ENCODE results near the gene POLR1A.

The POLR1A gene

DNA sequence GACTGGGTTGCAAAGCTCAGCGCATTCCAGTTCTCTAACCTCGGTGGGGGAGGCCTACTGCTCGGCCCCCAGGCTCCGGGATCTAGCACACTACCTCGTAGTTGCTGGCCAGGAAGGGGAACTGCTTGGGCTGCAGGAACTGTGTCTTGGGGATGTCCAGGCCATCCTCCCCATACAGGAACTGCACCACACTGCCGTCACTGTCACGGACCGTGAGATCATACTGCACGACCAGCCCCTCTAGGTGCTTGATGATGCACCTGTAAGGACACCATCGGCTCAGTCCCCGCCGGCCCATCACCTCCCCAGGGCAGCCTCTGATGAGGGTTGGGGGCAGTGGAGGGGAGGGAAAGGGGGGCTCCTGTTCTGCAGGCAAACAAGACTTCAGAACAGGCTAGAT lies 61.6 kb downstream of the POLR1A start:
- TF ChIP-seq ZNF549 (tag by site-specific recombination; IDR thresholded peaks at IDR 0.05) (no peak), ZNF391 (tag by site-specific recombination; IDR thresholded peaks at IDR 0.05; ENCODE audit: borderline replicate concordance, low read depth) (no peak), ZNF76 (tag by site-specific recombination; IDR thresholded peaks at IDR 0.05; ENCODE audit: borderline replicate concordance, low read depth) (no peak), ZBTB48 (tag by site-specific recombination; IDR thresholded peaks at IDR 0.05) (no peak), ZNF660 (tag by site-specific recombination; IDR thresholded peaks at IDR 0.05) (no peak), ZNF701 (tag by site-specific recombination; IDR thresholded peaks at IDR 0.05) (no peak), ZNF202 (tag by site-specific recombination; IDR thresholded peaks at IDR 0.05; ENCODE audit: borderline replicate concordance) (no peak), ZNF704 (tag by site-specific recombination; IDR thresholded peaks at IDR 0.05) (no peak), BCL11B (tag by site-specific recombination; IDR thresholded peaks at IDR 0.05; ENCODE audit: low read depth) (no peak), SP7 (tag by site-specific recombination; IDR thresholded peaks at IDR 0.05) (no peak), ZNF488 (tag by site-specific recombination; IDR thresholded peaks at IDR 0.05) (no peak), ZNF211 (tag by site-specific recombination; IDR thresholded peaks at IDR 0.05; ENCODE audit: low read depth) (no peak), ZBTB8A (tag by site-specific recombination; IDR thresholded peaks at IDR 0.05) (no peak), ZNF670 (tag by site-specific recombination; IDR thresholded peaks at IDR 0.05; ENCODE audit: low read depth) (no peak), SP2 (tag by site-specific recombination; IDR thresholded peaks at IDR 0.05) (no peak), ZNF624 (tag by site-specific recombination; IDR thresholded peaks at IDR 0.05) (no peak), ZNF239 (tag by site-specific recombination; IDR thresholded peaks at IDR 0.05) (no peak)
- TF ChIP-seq, protein P1, sequence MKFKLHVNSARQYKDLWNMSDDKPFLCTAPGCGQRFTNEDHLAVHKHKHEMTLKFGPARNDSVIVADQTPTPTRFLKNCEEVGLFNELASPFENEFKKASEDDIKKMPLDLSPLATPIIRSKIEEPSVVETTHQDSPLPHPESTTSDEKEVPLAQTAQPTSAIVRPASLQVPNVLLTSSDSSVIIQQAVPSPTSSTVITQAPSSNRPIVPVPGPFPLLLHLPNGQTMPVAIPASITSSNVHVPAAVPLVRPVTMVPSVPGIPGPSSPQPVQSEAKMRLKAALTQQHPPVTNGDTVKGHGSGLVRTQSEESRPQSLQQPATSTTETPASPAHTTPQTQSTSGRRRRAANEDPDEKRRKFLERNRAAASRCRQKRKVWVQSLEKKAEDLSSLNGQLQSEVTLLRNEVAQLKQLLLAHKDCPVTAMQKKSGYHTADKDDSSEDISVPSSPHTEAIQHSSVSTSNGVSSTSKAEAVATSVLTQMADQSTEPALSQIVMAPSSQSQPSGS (tag by site-specific recombination; IDR thresholded peaks at IDR 0.05; ENCODE audit: low read depth) = no peak
- no peaks in the 10 kb centered on the region for H3K9me3 ChIP-seq (ENCODE audit: control insufficient read depth, insufficient read depth, low read depth, low read length)
- peaks cover 24 to 100% of the 10 kb centered on the region in 2 experiments for H3K36me3 ChIP-seq (ENCODE audit: control insufficient read depth in 2 of 2, insufficient read depth in 1 of 2, low read length in 2 of 2)
- POLR2A ChIA-PET = no interaction called here
- no peak overlapping the region for H3K4me3 ChIP-seq (ENCODE audit: low read depth, low read length)
- CTCF ChIA-PET = no interaction called here
- H3K27ac ChIP-seq (ENCODE audit: extremely low read depth, low read depth, low read length) = no peak overlapping the region
- no peaks in the 10 kb centered on the region for H3K4me1 ChIP-seq (ENCODE audit: control insufficient read depth, insufficient read depth, low read length)

- Histone ChIP-seq H3K9me3 (ENCODE audit: control insufficient read depth, insufficient read depth, low read depth, low read length) (no peaks in the 10 kb centered on the region), H3K4me3 (ENCODE audit: low read depth, low read length) (no peak overlapping the region), H3K27ac (ENCODE audit: extremely low read depth, low read depth, low read length) (no peak overlapping the region), H3K36me3 (ENCODE audit: control insufficient read depth in 2 of 2, insufficient read depth in 1 of 2, low read length in 2 of 2) (peaks cover 19 to 100% of the 10 kb centered on the region in 2 experiments; a peak in 2 of 3 replicates), H3K4me1 (ENCODE audit: control insufficient read depth, insufficient read depth, low read length) (no peaks in the 10 kb centered on the region)
- ChIA-PET CTCF (interaction anchor here (0.9 kb wide), 1 partner anchor 155 kb away, joined by 5 read pairs; no protein-coding TSS in a partner anchor), POLR2A (interaction anchor here (1.2 kb wide), 1 partner anchor 20 kb away, joined by 3 read pairs; no protein-coding TSS in a partner anchor)
- no peak for TF ChIP-seq KLF7 (tag by site-specific recombination; IDR thresholded peaks at IDR 0.05; ENCODE audit: borderline replicate concordance)
- no peak for TF ChIP-seq MZF1 (tag by site-specific recombination; IDR thresholded peaks at IDR 0.05; ENCODE audit: borderline replicate concordance)
- TF ChIP-seq ZNF24 (tag by site-specific recombination; IDR thresholded peaks at IDR 0.05) = no peak
- TF ChIP-seq ZNF600 (tag by site-specific recombination; IDR thresholded peaks at IDR 0.05) = no peak
- TF ChIP-seq ZNF449 (tag by site-specific recombination; IDR thresholded peaks at IDR 0.05) = no peak
- no peak for TF ChIP-seq ZFP69B (tag by site-specific recombination; IDR thresholded peaks at IDR 0.05)
- TF ChIP-seq ZNF335 (tag by site-specific recombination; conservative IDR thresholded peaks at IDR 0.05) = no peak
- no peak for TF ChIP-seq TSHZ1 (tag by site-specific recombination; IDR thresholded peaks at IDR 0.05; ENCODE audit: borderline replicate concordance)
- TF ChIP-seq ZNF175 (tag by site-specific recombination; IDR thresholded peaks at IDR 0.05) = no peak
Observed at GRCh38 chr2:86042256-86043168, 63.2 kb downstream of the POLR1A start.
